Hippocampal formation (tissue), 2 donors: ENCODE data around the gene COPS8.

Source experiments
- DNase-seq, 2 donors: peaks; one replicate each; lab custom pipeline; 2025; lab: John Stamatoyannopoulos, UW

Gene COPS8

GRCh38 chr2:237130562-237131421 lies 45.1 kb downstream of the COPS8 start:
- no peak for DNase-seq

- DNase-seq, result no peak
Observed at GRCh38 chr2:237131749-237132533, 46.3 kb downstream of the COPS8 start.

- DNase-seq, result no peak
Observed at GRCh38 chr2:237132799-237133198, 47.1 kb downstream of the COPS8 start.

- no peak for DNase-seq
Observed at GRCh38 chr2:237134321-237135230, 48.9 kb downstream of the COPS8 start.

DNA sequence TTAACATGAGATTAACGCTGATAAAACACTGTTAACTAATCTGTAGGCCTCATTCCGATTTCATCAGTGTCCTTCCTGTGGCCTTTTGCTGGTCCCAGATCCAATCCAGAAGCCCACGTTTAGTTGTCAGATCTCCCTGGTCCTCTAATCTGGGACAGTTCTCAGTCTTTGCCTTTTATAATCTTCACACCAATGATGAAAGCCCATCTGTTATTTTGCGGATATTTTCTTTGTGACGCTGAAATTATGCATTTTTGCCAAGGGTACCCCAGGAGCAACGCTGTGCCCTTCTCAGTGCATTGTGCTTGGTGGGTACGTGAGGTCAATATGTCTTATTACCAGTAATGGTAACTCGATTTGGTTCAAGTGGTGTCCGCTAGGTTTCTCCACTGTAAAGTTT lies 51.1 kb downstream of the COPS8 start:
- no peak for DNase-seq

DNA sequence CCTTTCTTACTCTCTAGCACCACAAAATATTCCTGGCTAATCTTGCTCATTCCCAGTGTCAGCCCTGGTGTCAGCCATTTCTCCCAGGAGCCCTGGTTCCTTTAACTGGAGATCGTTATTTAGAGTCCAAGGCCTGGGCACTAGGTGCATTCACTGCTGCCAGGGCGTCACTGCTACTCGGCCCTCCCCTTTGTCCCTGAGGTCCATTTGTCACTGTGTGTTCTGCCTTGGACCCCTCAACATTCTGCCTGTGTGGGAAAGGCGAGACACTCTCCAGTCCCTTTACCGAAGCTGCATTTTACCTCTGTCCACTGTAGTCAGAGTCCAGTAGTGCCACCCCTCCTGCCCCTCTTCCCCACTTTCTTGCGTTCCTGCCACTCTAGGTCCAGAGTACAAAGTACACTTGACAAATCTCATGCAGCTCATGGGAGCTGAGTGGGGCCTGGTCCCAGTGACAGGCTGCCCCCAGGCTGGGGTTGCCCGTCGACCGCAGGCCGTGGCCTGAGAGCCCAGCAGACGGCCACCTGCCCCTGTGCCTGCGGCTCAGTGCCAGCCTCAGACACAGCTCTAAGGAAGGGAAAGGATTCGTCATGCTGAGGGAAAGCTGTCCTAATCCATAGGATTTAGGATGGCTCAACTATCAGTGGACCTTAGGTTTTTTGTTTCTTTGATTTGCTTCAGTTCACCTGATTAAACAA lies 52.1 kb downstream of the COPS8 start:
- DNase-seq, result no peak

GRCh38 chr2:237139123-237139675 lies 53.5 kb downstream of the COPS8 start:
- no peak for DNase-seq

GRCh38 chr2:237140689-237141285 lies 55.1 kb downstream of the COPS8 start:
- DNase-seq, result no peak

DNA sequence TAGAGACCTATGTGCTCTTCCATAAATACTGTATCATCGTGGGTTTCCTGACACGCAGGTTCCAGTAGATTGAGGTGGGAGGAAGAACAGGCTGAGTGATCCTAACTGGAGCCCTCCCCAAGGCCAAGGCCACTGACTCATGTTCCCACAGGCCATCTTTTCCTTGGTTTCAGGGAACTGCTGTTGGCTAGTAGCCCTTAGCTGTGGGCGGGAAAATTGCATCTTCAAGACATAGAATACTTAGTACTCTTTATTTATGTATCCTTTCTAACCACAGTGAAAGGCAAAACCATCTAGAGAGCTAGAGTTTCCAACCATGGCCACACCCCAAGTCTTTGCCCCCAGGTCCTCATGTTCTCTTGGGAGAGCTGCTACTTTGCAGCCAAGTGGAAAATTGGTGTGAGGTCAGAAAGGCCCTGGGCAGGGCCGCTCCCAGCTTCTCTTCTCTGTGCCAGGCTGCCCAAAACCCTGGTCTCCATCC lies 55.9 kb downstream of the COPS8 start:
- no peak for DNase-seq

DNA sequence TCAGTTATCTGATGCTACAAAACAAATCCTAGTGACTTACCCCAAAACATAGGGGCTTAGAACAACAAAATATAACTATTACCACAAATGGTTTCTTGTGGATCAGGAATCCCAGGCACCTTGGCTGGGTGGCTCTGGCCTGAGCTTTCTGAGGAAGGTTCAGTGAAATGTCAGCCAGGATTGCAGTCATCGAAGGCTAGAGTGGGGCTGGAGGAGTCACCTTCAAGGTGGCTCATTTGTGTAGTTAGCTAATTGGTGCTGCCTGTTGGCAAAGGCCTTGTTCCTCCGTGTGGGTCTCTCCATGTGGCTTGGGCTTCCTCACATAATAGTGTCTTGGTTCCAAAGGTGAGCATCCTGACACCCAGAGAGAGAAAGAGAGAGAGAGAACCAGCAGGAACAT lies 57.4 kb downstream of the COPS8 start:
- DNase-seq, result no peak

DNA sequence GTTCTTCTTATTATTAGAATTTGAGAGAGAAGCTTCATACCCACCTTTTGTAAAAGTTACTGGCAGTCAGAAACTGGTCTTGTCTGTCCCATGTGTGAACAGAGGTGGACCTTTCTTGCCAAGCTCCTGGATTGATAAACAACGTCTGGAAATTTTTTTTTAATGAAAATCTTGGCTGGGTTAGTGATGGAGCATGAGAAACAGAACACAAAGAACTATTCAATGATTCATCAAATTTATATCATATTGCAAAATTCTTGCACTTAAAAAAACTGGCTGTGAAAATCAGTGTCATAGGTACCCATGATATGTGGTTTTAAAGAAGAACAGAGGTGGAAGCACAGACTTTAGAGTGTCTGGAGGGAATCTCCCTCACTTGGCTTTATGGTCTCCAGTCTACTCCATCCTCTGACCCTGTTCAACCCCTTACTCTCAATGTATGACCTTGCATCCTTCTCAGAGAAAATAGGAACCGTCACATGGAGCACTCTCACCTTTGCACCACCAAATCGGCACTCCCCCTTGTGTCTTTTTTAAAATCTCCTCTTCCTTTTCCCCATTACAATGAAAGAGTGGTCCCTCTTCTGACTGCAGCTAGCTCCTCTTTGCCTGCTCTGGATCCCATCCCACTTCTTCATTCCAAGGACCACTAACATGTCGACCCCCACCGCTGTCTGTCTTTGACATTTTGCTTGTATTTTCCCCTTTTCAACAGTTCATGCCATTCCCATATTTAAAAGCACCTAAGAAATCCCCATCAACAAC lies 58.2 kb downstream of the COPS8 start:
- no peak for DNase-seq

- DNase-seq, result no peak
Observed at GRCh38 chr2:237144516-237144915, 58.8 kb downstream of the COPS8 start.

- no peak for DNase-seq
Observed at GRCh38 chr2:237147317-237147716, 61.6 kb downstream of the COPS8 start.

DNA sequence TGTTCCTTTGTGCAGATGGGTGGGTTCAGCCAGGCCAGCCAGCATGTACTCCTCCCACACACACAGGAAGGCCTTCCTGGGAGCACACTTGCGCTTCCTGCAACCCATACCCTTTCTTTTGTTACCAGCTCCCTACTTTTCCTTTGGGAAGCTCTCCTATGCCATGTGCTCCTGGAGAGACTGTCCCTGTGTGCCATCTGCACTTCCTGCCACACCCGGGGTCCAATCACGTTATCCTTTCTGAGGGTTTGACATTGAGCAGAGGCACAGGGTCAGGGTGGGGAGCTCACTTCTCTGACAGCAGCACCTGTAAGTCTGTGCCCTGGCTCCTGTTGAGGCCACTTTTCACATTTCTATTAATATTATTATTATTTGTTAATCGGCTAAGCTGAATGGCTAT lies 62.9 kb downstream of the COPS8 start:
- DNase-seq, result no peak

GRCh38 chr2:237149425-237149824 lies 63.7 kb downstream of the COPS8 start:
- DNase-seq, result no peak
